K562 (cell line): ENCODE measurements around the gene PSRC1. TPM values are rescaled to one million over a fixed set of nuclear protein-coding genes. Genes with fewer than 3 reads are reported as not detected.
A peak's percentile ranks its signal among the peaks of the same experiment; 100 is the strongest.

ENCODE experiments used
- ATF2 ChIP-seq: sonication (generic); formaldehyde crosslinking; IDR thresholded peaks from 2 replicates; pipeline ENCODE4 v1.8.1; 2022; ENCODE audit warnings: missing genetic modification reagents
- BCOR ChIP-seq: fragments of 450-650 bp; IDR thresholded peaks from 2 replicates; pipeline ENCODE4 v1.6.1; 2016
- CHCHD3 ChIP-seq: fragments of 250-450 bp; sonication (Bioruptor Pico); IDR thresholded peaks from 2 replicates; pipeline ENCODE4 v2.1.2; 2022; ENCODE audit warnings: mild to moderate bottlenecking
- CHD4 ChIP-seq: fragments of 200-600 bp; sonication (generic); IDR thresholded peaks from 3 replicates; pipeline ENCODE4 v1.6.1; 2012; ENCODE audit warnings: low read depth, mild to moderate bottlenecking, mixed read lengths, low read length, inconsistent platforms; ENCODE audit not compliant: insufficient read depth, insufficient replicate concordance, poor library complexity, severe bottlenecking
- DMBX1 ChIP-seq: fragments of 250-450 bp; sonication (Bioruptor Pico); IDR thresholded peaks from 2 replicates; pipeline ENCODE4 v1.8.0; 2022; ENCODE audit warnings: inconsistent platforms, mild to moderate bottlenecking, moderate library complexity, borderline replicate concordance
- DNMT1 ChIP-seq: fragments of 450-650 bp; IDR thresholded peaks from 2 replicates; pipeline ENCODE4 v1.6.1; 2016; ENCODE audit warnings: antibody characterized with exemption, mild to moderate bottlenecking
- EZH2 ChIP-seq: IDR thresholded peaks from 2 replicates; pipeline ENCODE4 v1.6.1; 2012; ENCODE audit warnings: low read depth, mild to moderate bottlenecking, inconsistent platforms, low read length, borderline replicate concordance
- MAZ ChIP-seq, 2 experiments: fragments of 450-650 bp in 1 of 2; sonication (generic) in 1 of 2; formaldehyde crosslinking; IDR thresholded peaks in 1 of 2; conservative IDR thresholded peaks in 1 of 2; 2 replicates each; pipeline versions ENCODE4 v1.4.0 to v1.5.0; 2020; ENCODE audit warnings: mild to moderate bottlenecking in 1 of 2, missing genetic modification reagents in 1 of 2
- MEIS2 ChIP-seq: fragments of 450-650 bp; IDR thresholded peaks from 2 replicates; pipeline ENCODE4 v1.6.1; 2014; ENCODE audit warnings: mild to moderate bottlenecking; ENCODE audit not compliant: partially characterized antibody
- NELFE ChIP-seq: IDR thresholded peaks from 2 replicates; pipeline ENCODE4 v1.6.1; 2011; ENCODE audit warnings: mild to moderate bottlenecking; ENCODE audit not compliant: insufficient read depth, insufficient read length
- PATZ1 ChIP-seq: fragments of 250-450 bp; sonication (Bioruptor Pico); IDR thresholded peaks from 2 replicates; pipeline ENCODE4 v1.5.0; 2020; ENCODE audit warnings: mild to moderate bottlenecking, borderline replicate concordance
- POLR3G ChIP-seq: IDR thresholded peaks from 2 replicates; pipeline ENCODE4 v1.6.1; 2011; ENCODE audit not compliant: insufficient read length, insufficient replicate concordance; ENCODE audit errors: extremely low read depth
- RBM39 ChIP-seq: fragments of 200-400 bp; formaldehyde crosslinking; optimal IDR thresholded peaks from 2 replicates; pipeline ENCODE3; 2018; ENCODE audit warnings: low read depth, low read length
- SMARCA4 ChIP-seq: fragments of 450-650 bp; IDR thresholded peaks from 2 replicates; pipeline ENCODE4 v1.6.1; 2016
- TCF3 ChIP-seq: sonication (generic); formaldehyde crosslinking; IDR thresholded peaks from 2 replicates; pipeline ENCODE4 v1.4.0; 2020; ENCODE audit warnings: mild to moderate bottlenecking, missing genetic modification reagents
- THAP7 ChIP-seq: fragments of 250-450 bp; sonication (Bioruptor Pico); IDR thresholded peaks from 2 replicates; pipeline ENCODE4 v1.5.0; 2021
- ZBED1 ChIP-seq: IDR thresholded peaks from 2 replicates; pipeline ENCODE4 v1.6.1; 2014
- ZFP36 ChIP-seq: fragments of 150-350 bp; IDR thresholded peaks from 2 replicates; pipeline ENCODE4 v1.6.1; 2018; ENCODE audit warnings: low read length, low read depth; ENCODE audit not compliant: partially characterized antibody
- ZNF347 ChIP-seq: fragments of 450-650 bp; formaldehyde crosslinking; IDR thresholded peaks from 2 replicates; pipeline ENCODE4 v1.4.0; 2020; ENCODE audit warnings: low read depth, mild to moderate bottlenecking, moderate library complexity
- ZNF592 ChIP-seq: fragments of 450-650 bp; IDR thresholded peaks from 2 replicates; pipeline ENCODE4 v1.6.1; 2017; ENCODE audit warnings: antibody characterized with exemption, mild to moderate bottlenecking
- ZNF717 ChIP-seq: fragments of 250-450 bp; sonication (Bioruptor Pico); IDR thresholded peaks from 2 replicates; pipeline ENCODE4 v1.5.0; 2021
- polyA plus RNA-seq, 8 experiments: library from polyadenylated mRNA; depleted of rRNA in 4 of 8; stranded (reverse) in 5 of 8; unstranded in 3 of 8; fragments of >200 nt; fragmentation: Nextera tagmentation in 2 of 8; fragmentation: Illumina TruSeq in 1 of 8; extraction: Ambion mirVana in 2 of 8; extraction: Trizol in 1 of 8; gene quantifications; 2 replicates each; pipeline versions ENCODE4 v1.2.1 to v1.2.3, GENCODE V29; 2011 to 2014; ENCODE audit warnings: inconsistent platforms in 1 of 8, missing spikeins in 1 of 8
- total RNA-seq, 7 experiments: library from RNA; depleted of rRNA in 6 of 7; stranded (reverse); fragments of >200 nt in 6 of 7; fragmentation: Illumina TruSeq in 2 of 7; extraction: Trizol in 2 of 7; gene quantifications; 2 replicates each; pipeline versions ENCODE4 v1.2.1 to v1.2.3, GENCODE V29; 2011 to 2021; ENCODE audit warnings: low replicate concordance in 1 of 7

Gene PSRC1
- total and polyA plus RNA-seq, 9 of the 15 experiments (the other 6 are each of a cell fraction or from before 2014, with no cell fraction given) = 6.5 to 65.2 (median 39.3) TPM

DNA sequence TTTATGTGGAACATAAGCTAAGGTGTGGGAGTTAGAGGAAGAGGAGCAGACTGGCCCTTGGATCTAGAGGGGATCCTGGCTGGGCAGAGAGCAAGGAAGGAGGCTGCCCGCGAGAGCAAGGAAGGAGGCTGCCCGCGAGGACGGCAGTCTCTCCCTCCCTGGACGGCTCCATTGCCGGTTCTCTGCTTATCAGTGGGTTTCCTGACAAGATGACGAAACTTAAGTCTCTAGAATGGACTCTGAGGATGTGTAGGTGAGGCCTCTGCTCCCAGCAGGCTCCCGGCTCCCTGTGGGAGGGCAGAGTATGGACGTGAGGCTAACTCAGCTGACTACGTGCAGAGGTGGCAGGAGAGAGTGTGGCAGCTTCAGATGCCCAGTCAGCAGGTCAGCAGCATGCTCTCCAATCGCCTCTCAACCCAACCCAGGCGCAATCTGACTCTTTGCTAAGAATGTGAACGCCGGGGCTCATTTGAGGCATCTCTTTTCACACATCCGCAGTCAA is 17.8 kb upstream of the PSRC1 start (continued):
- TF ChIP-seq ZFP36 (peak; percentile 6), PATZ1 (CRISPR knock-in tag) (no peak), RBM39 (no peak), TCF3 (CRISPR knock-in tag) (no peak), ZNF347 (CRISPR knock-in tag) (no peak), ZNF592 (peak; percentile 46), ATF2 (CRISPR knock-in tag) (no peak), EZH2 (no peak), DNMT1 (no peak), BCOR (no peak), ZNF717 (CRISPR knock-in tag) (no peak), CHCHD3 (CRISPR knock-in tag) (no peak), SMARCA4 (peak; percentile 39; the same call in 1 of the 2 replicates), NELFE (no peak), ZBED1 (no peak), CHD4 (no peak), MAZ (CRISPR knock-in tag; conservative IDR thresholded peaks at IDR 0.05 in 1 of 2, IDR thresholded peaks at IDR 0.05 in 1 of 2) (no peak), DMBX1 (CRISPR knock-in tag) (peak; percentile 73; the same call in 1 of the 2 replicates), MEIS2 (no peak), THAP7 (CRISPR knock-in tag) (no peak), POLR3G (no peak)
